Uterus (tissue), 2 donors: ENCODE measurements around the gene SRGAP1.

Experiments used
- CTCF ChIP-seq, 4 experiments: fragments of 200-600 bp in 2 of 4; fragments of 450-650 bp in 2 of 4; sonication (generic) in 2 of 4; IDR thresholded peaks; one replicate each; pipeline ENCODE4 v1.5.1; 2016 to 2019; ENCODE audit warnings: antibody characterized with exemption in 4 of 4, mild to moderate bottlenecking in 2 of 4, moderate library complexity in 1 of 4
- POLR2A ChIP-seq, 2 donors: fragments of 450-650 bp; IDR thresholded peaks; one replicate each; pipeline ENCODE4 v1.6.1; 2016; ENCODE audit warnings: antibody characterized with exemption in 2 of 2, mild to moderate bottlenecking in 1 of 2, moderate library complexity in 1 of 2

DNA sequence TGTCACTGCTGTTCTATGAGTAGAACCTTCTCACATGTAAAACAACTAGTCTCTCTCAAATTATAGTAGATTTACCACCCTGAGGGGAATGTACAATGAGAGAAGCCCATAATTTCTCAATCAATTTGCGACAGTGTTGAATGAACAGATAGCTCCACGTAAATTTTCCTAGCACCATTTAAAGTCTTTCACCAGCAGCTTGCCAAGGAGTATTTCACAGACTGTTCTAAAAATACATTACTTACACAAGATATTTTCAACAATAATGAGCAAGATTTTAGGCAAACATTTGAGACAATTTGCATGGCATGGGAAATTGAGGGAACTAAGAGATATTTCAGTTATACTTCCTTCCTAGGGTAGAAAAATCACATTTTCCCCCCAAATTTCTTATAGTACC, 226.0 kb downstream of the SRGAP1 start:
- no peak for TF ChIP-seq CTCF (IDR thresholded peaks at IDR 0.05)
- TF ChIP-seq POLR2A (IDR thresholded peaks at IDR 0.05): no peak
